ENCODE results near the gene CCDC195. TPM values are rescaled to one million over a fixed set of nuclear protein-coding genes. Genes with fewer than 3 reads are reported as not detected.

CCDC195 gene
- total and polyA plus RNA-seq, 2 experiments from 2014 or later, result not detected

- no peak overlapping the region for H3K4me3 Mint-ChIP-seq
- no peaks in the 10 kb centered on the region for H4K20me1 ChIP-seq (replicated peaks; ENCODE audit: insufficient read depth)
- 0 out of 2 replicates have a peak, but pooled peaks cover 5% of the 10 kb centered on the region for H3K9me2 ChIP-seq (ENCODE audit: insufficient read depth)
- DNase-seq (ENCODE audit: low spot score) (no peak), ATAC-seq (no peak)
- H3K36me3 ChIP-seq (ENCODE audit: insufficient read depth), result no peaks in the 10 kb centered on the region; the same call in 1 of the 2 replicates
- H3K27me3 Mint-ChIP-seq (ENCODE audit: insufficient read depth, low read depth, poor library complexity), result peaks cover 2% of the 10 kb centered on the region
- no peaks in the 10 kb centered on the region for H3K79me2 ChIP-seq (replicated peaks; ENCODE audit: insufficient read depth)
- no peak overlapping the region for H2AFZ ChIP-seq
- no peak for TF ChIP-seq CTCF (conservative IDR thresholded peaks at IDR 0.05; ENCODE audit: low read depth in 2 of 2)
- TF ChIP-seq CREB1 (CRISPR knock-in tag; IDR thresholded peaks at IDR 0.05; ENCODE audit: low read depth), result no peak
- TF ChIP-seq ZNF462 (CRISPR knock-in tag; IDR thresholded peaks at IDR 0.05), result no peak
- no peak for TF ChIP-seq REST (IDR thresholded peaks at IDR 0.05; ENCODE audit: unreplicated experiment)
- TF ChIP-seq STAT1 (IDR thresholded peaks at IDR 0.05; ENCODE audit: unreplicated experiment), result no peak
- TF ChIP-seq NANOG (IDR thresholded peaks at IDR 0.05; ENCODE audit: borderline replicate concordance), result no peak
- no peak for TF ChIP-seq JUNB (IDR thresholded peaks at IDR 0.05; ENCODE audit: unreplicated experiment)
- no peak for TF ChIP-seq ZNF331 (CRISPR knock-in tag; IDR thresholded peaks at IDR 0.05; ENCODE audit: low read depth)
- no peak for TF ChIP-seq ETS1 (IDR thresholded peaks at IDR 0.05)
- no peak for TF ChIP-seq EZH2phosphoT487 (IDR thresholded peaks at IDR 0.05; ENCODE audit: unreplicated experiment)
- TF ChIP-seq ZNF114 (CRISPR knock-in tag; IDR thresholded peaks at IDR 0.05), result no peak
- no peak for TF ChIP-seq EZH2 (IDR thresholded peaks at IDR 0.05; ENCODE audit: low read depth, unreplicated experiment)
- no peak for TF ChIP-seq POLR2AphosphoS5 (IDR thresholded peaks at IDR 0.05; ENCODE audit: low read depth)
- H3K4me2 ChIP-seq, result no peak overlapping the region
- H3K4me1 Mint-ChIP-seq, result no peaks in the 10 kb centered on the region
- H3K27me3 ChIP-seq (ENCODE audit: insufficient read depth), result no peaks in the 10 kb centered on the region
- peaks cover 25% of the 10 kb centered on the region for H3K36me3 Mint-ChIP-seq (ENCODE audit: low read depth)
- H3K4me3 ChIP-seq, result no peak overlapping the region
- H3K27ac Mint-ChIP-seq, result no peak overlapping the region
- no peak overlapping the region for H3K27ac ChIP-seq (ENCODE audit: low read depth)
- H3K4me1 ChIP-seq (ENCODE audit: insufficient read depth), result no peaks in the 10 kb centered on the region
- no peaks in the 10 kb centered on the region for H3F3A ChIP-seq (replicated peaks; ENCODE audit: low read depth)
- peaks cover 53% of the 10 kb centered on the region for H3K9me3 Mint-ChIP-seq
These were observed 41.9 kb upstream of the CCDC195 start for GRCh38 chr2:224757934-224758548.
